GM12891 (cell line): ENCODE data around the gene PEF1.

ENCODE experiments used
- DNase-seq: peaks from one replicate; pipeline ENCODE4 v3.0.0; 2011; ENCODE audit warnings: low spot score; ENCODE audit not compliant: insufficient read length
- FAIRE-seq: peaks from 2 replicates; lab custom pipeline; 2011; peaks lifted over from hg19 to GRCh38; lab: Jason Lieb, UNC
- PAX5 ChIP-seq: IDR thresholded peaks from 2 replicates; pipeline ENCODE4 v1.6.1; 2011; ENCODE audit warnings: low read length, moderate library complexity, mild to moderate bottlenecking; ENCODE audit not compliant: insufficient read depth, severe bottlenecking
- POLR2A ChIP-seq: IDR thresholded peaks from 2 replicates; pipeline ENCODE4 v1.6.1; 2011; ENCODE audit warnings: low read depth, low read length, control low read depth
- POLR2AphosphoS5 ChIP-seq: IDR thresholded peaks from 2 replicates; pipeline ENCODE4 v1.6.1; 2011; ENCODE audit warnings: low read depth, low read length, control low read depth
- POU2F2 ChIP-seq: IDR thresholded peaks from 2 replicates; pipeline ENCODE4 v1.6.1; 2011; ENCODE audit warnings: low read depth, mild to moderate bottlenecking, control low read depth, low read length, moderate library complexity
- SPI1 ChIP-seq: IDR thresholded peaks from 2 replicates; pipeline ENCODE4 v1.6.1; 2011; ENCODE audit warnings: low read depth, low read length, control low read depth
- TAF1 ChIP-seq: IDR thresholded peaks from 2 replicates; pipeline ENCODE4 v1.6.1; 2011; ENCODE audit warnings: low read depth, low read length, control low read depth

Gene PEF1

DNA sequence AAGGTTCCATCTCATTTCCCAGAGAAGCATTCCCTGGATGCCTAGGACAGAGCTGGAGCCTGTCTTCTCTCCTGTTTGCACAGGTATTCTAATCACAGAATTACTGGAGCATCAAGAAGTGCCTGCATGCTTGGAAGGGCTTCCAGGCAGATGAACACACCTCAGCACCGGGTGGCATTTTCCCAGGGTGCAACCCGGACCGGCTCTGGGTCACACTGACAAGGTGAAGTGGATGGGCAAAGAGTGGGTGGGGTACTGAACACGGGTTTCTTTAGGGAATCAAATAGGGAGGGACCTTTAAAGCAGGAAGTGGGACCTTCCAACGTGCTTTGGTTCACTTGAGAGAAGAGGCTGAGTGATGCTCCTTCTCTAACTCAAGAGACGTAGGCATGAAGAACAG is 7.1 kb upstream of the PEF1 start:
- no peak for FAIRE-seq
- TF ChIP-seq POLR2A, result no peak
- TF ChIP-seq SPI1, result no peak
- no peak for TF ChIP-seq POLR2AphosphoS5
- TF ChIP-seq POU2F2, result no peak
- no peak for TF ChIP-seq TAF1
- TF ChIP-seq PAX5, result no peak
- no peak for DNase-seq

DNA sequence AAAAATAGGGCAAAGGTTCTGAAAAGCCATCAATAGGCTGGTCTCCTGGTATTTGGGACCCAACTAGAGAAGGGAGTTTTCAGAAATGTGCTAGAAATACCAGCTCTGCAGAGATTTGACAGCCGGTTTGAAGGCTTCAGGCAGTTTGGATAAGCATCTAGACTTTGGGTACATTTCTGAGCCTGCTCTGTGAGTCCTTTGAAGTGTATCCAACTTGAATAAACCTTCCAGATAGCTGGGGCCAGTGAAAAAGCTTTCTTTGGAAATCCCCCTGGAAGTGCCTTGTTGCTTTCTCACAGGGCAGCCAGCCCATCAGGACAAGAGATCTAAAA is 6.4 kb upstream of the PEF1 start:
- no peak for FAIRE-seq
- DNase-seq, result no peak
- TF ChIP-seq SPI1 (no peak), POLR2A (no peak), POLR2AphosphoS5 (no peak), TAF1 (no peak), POU2F2 (no peak), PAX5 (no peak)

DNA sequence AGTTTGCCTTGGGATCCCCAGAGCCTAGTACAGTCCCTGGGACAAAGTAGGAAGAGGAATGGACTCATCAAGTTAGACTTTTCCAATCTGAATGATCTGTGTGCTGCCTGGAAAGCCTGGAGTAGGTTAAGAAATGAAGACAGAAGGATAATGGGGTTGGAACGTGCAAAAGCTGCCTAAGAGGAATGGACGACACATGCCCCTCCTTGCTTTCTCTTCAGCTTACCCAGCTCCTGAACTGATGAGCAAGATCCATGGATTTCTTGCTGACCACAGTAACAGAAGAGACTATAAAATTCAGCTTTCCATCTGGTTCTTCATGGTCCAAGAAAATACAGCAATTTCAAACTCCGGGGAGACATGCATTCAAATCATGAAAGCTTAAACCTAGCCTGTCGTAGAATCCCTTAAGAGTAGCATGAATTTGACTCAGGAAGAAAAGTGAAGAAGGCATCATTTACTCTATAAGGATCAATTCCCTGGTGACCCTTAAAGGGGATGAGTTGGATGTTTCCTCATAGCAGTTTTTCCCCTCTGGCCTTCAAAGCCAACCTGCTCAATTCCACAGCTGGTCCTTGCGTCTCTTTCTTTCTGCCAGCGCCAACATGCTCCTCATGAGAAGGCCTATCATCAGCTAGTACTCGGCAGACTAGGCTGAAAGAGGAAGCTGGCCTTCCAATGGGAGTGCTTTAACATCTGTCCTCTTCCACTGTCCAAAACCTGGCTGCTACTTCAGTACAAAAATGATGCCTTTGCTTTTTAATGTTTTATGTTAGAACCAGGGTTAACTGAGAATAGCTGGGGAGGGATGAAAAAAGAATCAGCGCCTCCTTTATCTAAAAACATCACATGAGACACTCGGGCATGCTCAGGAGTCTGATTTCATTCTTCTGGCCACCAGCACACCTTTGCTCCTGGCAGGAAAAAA is 5.7 kb upstream of the PEF1 start:
- DNase-seq (no peak), FAIRE-seq (no peak)
- TF ChIP-seq POLR2A (no peak), POU2F2 (no peak), PAX5 (no peak), TAF1 (no peak), SPI1 (no peak), POLR2AphosphoS5 (no peak)

DNA sequence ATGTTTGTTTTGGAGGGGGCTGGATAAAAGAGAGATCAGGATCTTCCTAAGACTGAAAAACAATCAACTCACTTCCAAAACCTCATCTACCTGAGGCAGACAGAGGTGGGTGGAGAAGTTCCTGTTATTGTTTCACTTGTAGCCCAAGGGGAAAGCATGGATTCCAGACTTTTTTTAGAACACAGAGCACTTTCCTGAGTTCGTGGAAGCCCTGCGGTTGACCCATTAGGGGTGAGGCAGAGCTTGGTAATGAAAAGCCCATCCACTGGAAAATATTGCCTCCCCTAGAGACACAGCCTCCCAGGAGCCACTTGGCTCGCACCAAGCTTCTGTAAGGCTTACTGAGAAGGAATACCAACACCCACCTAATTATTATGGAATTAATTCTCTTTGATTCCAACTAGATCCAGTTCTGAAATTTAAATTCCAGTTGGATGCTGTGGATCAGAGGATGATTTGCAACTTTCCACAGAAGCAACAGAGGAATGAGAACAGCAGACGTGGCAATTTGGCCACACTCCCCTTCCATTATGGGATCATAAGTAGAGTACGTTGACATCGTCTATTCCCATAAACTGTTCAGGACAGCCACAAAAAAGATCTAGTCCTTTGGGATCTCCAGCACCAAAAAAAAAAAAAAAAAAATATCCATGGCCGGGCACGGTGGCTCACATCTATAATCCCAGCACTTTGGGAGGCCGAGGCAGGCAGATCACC is 4.1 kb upstream of the PEF1 start:
- DNase-seq (no peak), FAIRE-seq (no peak)
- TF ChIP-seq POLR2AphosphoS5, result no peak
- TF ChIP-seq POU2F2, result no peak
- TF ChIP-seq POLR2A, result no peak
- no peak for TF ChIP-seq PAX5
- no peak for TF ChIP-seq TAF1
- TF ChIP-seq SPI1, result no peak

DNA sequence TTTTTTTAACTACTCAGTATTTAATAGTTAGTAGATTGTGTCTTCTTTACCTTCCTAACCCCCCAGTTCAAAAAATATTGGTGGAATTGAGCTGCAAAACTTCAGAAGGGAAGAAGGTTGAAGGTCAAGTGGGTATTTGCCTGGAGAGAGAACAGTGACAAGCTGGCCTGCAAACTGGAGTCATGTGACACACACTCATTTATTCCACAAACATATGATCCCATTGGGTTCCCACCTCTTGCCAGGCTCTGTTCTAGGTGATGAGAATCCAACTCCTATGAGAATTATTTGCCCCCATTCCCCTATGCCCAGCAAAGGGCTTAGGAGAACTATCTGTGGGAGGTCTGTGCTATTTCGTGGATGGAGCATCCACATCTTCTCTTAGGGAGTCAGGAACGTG is 3.5 kb upstream of the PEF1 start:
- no peak for DNase-seq
- TF ChIP-seq POLR2A, result no peak
- TF ChIP-seq PAX5, result no peak
- no peak for TF ChIP-seq POU2F2
- TF ChIP-seq POLR2AphosphoS5, result no peak
- no peak for TF ChIP-seq SPI1
- TF ChIP-seq TAF1, result no peak
- FAIRE-seq, result no peak

DNA sequence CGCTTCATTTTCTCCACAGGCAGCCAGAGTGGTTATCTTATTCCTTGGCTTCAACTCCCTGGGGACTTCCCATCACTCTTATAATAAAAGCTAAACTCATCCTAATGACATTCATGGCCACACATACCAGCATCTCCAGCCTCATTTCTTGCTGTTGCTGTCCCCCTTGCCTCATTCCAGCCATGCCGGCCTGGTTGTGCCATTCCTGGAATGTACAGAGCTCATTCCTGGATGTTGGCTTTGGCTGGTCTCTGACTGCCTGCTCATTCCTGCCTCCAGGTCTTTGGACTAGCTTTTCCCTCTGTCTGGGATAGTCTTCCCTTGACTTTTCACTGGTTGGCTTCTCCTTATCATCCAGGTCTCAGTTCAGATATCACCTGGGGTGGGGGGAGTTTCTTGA is 2.4 kb upstream of the PEF1 start:
- TF ChIP-seq PAX5 (no peak), TAF1 (no peak), POLR2AphosphoS5 (no peak), SPI1 (no peak), POLR2A (no peak), POU2F2 (no peak)
- FAIRE-seq (no peak), DNase-seq (no peak)

DNA sequence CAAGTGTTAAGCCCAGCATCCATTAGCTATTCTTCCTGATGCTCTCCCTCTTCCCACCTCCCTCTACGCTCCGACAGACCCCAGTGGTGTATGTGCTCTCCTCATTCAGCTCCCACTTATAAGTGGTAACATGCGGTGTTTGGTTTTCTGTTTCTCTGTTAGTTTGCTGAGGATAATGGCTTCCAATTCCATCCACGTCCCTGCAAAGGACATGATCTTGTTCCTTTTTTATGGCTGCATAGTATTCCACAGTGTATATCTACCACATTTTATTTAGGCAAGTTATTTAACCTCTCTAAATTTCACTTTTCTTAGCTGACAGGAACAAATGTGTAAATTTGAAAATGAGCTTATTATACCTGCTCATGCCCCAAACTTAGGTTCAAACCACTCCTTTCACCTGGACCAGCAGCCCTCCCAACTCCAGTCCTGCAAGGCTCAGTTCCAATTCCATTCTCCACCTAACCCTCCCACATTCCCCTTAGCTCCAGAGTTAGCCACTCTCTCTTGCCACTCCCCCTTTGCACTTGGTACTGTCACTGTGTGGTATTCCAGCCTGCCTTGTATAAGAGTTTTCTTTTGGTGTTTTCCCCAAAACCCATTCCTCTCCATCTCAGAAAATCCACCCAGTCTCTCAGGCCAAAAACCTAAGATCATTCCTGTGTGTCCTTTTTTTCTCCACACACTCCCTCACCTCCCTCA is 1.7 kb upstream of the PEF1 start:
- FAIRE-seq (peak; percentile 38), DNase-seq (no peak)

DNA sequence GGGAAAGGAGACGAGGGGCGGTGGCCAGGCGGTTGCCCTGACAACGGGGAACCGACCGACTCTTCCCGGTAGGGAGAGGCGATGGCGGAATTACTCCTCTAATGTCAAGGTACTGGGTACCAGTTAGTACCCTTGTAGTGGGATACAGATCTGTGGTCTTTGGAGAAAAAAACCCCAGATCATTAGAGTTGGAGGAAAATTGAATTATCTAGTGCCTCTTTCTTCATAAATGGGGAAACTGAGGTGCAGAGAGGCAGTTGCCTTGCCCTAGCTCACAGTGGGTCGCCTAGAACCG is 545 bp upstream of the PEF1 start:
- FAIRE-seq (no peak), DNase-seq (no peak)
- TF ChIP-seq POLR2A (no peak), POLR2AphosphoS5 (no peak), TAF1 (no peak), PAX5 (no peak), SPI1 (no peak), POU2F2 (no peak)

More for the DNA sequence above, 1.7 kb upstream of the PEF1 start:
- TF ChIP-seq PAX5 (no peak), SPI1 (no peak), POLR2A (no peak), POLR2AphosphoS5 (no peak), TAF1 (no peak), POU2F2 (no peak)

DNA sequence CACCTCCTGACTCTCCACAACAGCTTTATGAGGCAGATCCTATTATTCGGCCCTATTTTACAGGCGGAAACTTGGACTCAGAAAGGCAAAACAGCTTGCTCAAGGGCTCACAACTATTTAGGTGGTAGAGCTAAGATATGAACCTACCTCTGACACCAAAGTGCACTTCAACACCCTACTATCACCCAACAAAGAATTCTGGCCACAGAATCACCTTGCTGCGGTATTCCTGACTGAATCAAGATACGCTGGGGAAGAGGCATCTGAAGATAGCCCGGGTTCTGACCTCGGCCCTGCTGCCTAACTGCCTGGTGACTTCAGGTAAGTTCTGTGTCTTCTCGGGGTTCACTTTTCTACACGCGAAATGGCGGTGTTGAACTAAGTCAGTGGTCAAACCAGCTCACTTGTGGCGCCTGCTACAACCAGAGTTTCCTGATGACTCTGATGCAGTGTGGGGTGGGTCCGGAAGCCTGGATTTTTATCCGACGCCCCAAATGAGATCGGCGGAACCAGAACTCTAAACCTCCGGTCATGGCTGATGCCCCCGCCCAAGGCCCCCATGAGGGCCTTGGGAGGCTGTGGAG is 608 bp downstream of the PEF1 start:
- TF ChIP-seq PAX5 (peak; percentile 40), POU2F2 (no peak), POLR2A (no peak; the same call in 1 of the 2 replicates), POLR2AphosphoS5 (no peak), SPI1 (no peak), TAF1 (peak; percentile 64; the same call in 1 of the 2 replicates)
- no peak for DNase-seq
- no peak for FAIRE-seq
